CD4-positive, alpha-beta memory T cell (primary cell): ENCODE data around the gene MCM3AP. TPM values are rescaled to one million over a fixed set of nuclear protein-coding genes. Genes with fewer than 3 reads are reported as not detected.

ENCODE experiments used
- CTCF ChIA-PET: fragments of 350-600 bp; sonication (Branson Sonifier 250); formaldehyde crosslinking; loops from one replicate; lab custom pipeline; 2021; ENCODE audit warnings: inconsistent platforms; ENCODE audit not compliant: partially characterized antibody; lab: Charles Lee
- POLR2A ChIA-PET: fragments of 350-600 bp; sonication (Branson Sonifier 250); formaldehyde crosslinking; loops from one replicate; lab custom pipeline; 2021; ENCODE audit not compliant: partially characterized antibody; lab: Charles Lee
- DNase-seq, 5 donors: peaks; one replicate each; pipeline versions ENCODE4 v3.0.0 to v3.0.0-alpha.2; 2020 to 2022; ENCODE audit warnings: mixed read lengths in 1 of 5
- H3K27ac ChIP-seq: one replicate; pipeline ENCODE4 v1.7.0; 2013; ENCODE audit warnings: low read depth, low read length
- H3K27me3 ChIP-seq: 2 replicates; pipeline ENCODE4 v1.7.0; 2013; ENCODE audit warnings: mild to moderate bottlenecking, low read length, moderate library complexity; ENCODE audit not compliant: insufficient read depth
- H3K36me3 ChIP-seq: 2 replicates; pipeline ENCODE4 v1.7.0; 2013; ENCODE audit warnings: mild to moderate bottlenecking, low read length, moderate library complexity; ENCODE audit not compliant: insufficient read depth
- H3K4me1 ChIP-seq: 2 replicates; pipeline ENCODE4 v1.7.0; 2013; ENCODE audit warnings: mild to moderate bottlenecking, low read length, moderate library complexity; ENCODE audit not compliant: insufficient read depth
- H3K4me3 ChIP-seq, 2 donors: one replicate each; pipeline ENCODE4 v1.7.0; 2013; ENCODE audit warnings: low read length in 2 of 2, mild to moderate bottlenecking in 1 of 2
- H3K9me3 ChIP-seq, 2 donors: one replicate each; pipeline ENCODE4 v1.7.0; 2013; ENCODE audit warnings: low read length in 2 of 2, control low read depth in 1 of 2; ENCODE audit not compliant: control insufficient read depth in 1 of 2
- H3K27ac Mint-ChIP-seq, 7 donors: one replicate each; pipeline ENCODE4 v1.8.0; 2020 to 2021; ENCODE audit warnings: mixed read lengths in 7 of 7, mild to moderate bottlenecking in 6 of 7, inconsistent platforms in 3 of 7, moderate library complexity in 3 of 7
- H3K27me3 Mint-ChIP-seq, 2 donors: one replicate each; pipeline ENCODE4 v1.8.0; 2020 to 2021; ENCODE audit warnings: mixed read lengths in 2 of 2
- H3K36me3 Mint-ChIP-seq, 2 donors: one replicate each; pipeline ENCODE4 v1.8.0; 2020 to 2021; ENCODE audit warnings: mixed read lengths in 2 of 2, inconsistent platforms in 1 of 2, mild to moderate bottlenecking in 1 of 2
- H3K4me1 Mint-ChIP-seq, 4 donors: one replicate each; pipeline ENCODE4 v1.8.0; 2020 to 2021; ENCODE audit warnings: mixed read lengths in 4 of 4, mild to moderate bottlenecking in 1 of 4
- H3K4me3 Mint-ChIP-seq, 8 donors: one replicate each; pipeline ENCODE4 v1.8.0; 2020 to 2021; ENCODE audit warnings: mixed read lengths in 8 of 8, mild to moderate bottlenecking in 7 of 8, moderate library complexity in 6 of 8, inconsistent platforms in 3 of 8
- H3K9me3 Mint-ChIP-seq, 8 donors: one replicate each; pipeline ENCODE4 v1.8.0; 2020 to 2021; ENCODE audit warnings: mixed read lengths in 8 of 8, mild to moderate bottlenecking in 5 of 8, inconsistent platforms in 3 of 8, moderate library complexity in 1 of 8
- intact Hi-C: fragments of 100-400 bp; cut with micrococcal nuclease; formaldehyde crosslinking; loops from one replicate; pipeline ENCODE4 v1.15.1; 2023
- polyA plus RNA-seq, 2 donors: library from polyadenylated mRNA; unstranded; fragments of 300-500 nt; fragmentation: Illumina TruSeq; gene quantifications; one replicate each; pipeline ENCODE4 v1.2.3, GENCODE V29; 2021
- total RNA-seq, 2 experiments: library from RNA; stranded (reverse); gene quantifications; one replicate each; pipeline ENCODE4 v1.2.3, GENCODE V29; 2021

The MCM3AP gene
- total and polyA plus RNA-seq, 4 experiments from 2014 or later: 14.9 to 168 (median 100) TPM

DNA sequence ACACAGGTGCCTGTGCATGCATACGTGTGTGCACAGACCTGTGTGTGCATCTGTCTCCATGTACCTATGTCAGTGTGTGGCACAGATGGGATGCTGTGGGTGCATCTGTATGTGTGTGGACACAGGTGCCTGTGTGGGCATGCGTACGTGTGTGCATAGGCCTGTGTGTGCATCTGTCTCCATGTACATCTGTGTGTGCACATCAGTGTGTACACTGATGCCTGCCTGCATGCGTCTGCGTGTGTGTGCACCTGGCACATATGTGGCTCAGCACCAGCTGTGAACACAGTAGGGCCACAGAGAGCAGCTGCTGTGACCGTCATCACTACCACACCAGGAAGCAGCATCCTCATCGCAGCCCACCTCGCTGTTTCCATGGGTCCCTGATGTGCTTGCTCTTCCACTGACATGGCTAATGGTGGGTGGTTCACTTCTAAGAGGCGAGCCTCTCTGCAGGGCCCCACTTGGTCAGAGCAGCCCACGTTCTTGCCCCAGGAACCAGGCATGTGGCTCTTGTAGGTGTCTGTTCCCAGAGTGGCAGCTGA lies 91.5 kb downstream of the MCM3AP start:
- DNase-seq: no peak
- intact Hi-C loops: no loop called here
- Histone ChIP-seq H3K27me3 (no peaks in the 10 kb centered on the region), H3K27ac (no peak overlapping the region), H3K4me1 (no peaks in the 10 kb centered on the region), H3K4me3 (no peak overlapping the region), H3K36me3 (peaks cover 17% of the 10 kb centered on the region), H3K9me3 (no peaks in the 10 kb centered on the region)
- H3K27ac Mint-ChIP-seq: peak overlapping the region in 1 of 7 donors; percentile 69
- H3K27me3 Mint-ChIP-seq: no peaks in the 10 kb centered on the region
- peaks cover 0 to 3% (median 0%) of the 10 kb centered on the region in 8 donors for H3K9me3 Mint-ChIP-seq
- CTCF ChIA-PET: no interaction called here
- POLR2A ChIA-PET: no interaction called here
- no peak overlapping the region for H3K4me3 Mint-ChIP-seq
- no peaks in the 10 kb centered on the region for H3K4me1 Mint-ChIP-seq
- peaks cover 37 to 40% of the 10 kb centered on the region in 2 donors for H3K36me3 Mint-ChIP-seq

DNA sequence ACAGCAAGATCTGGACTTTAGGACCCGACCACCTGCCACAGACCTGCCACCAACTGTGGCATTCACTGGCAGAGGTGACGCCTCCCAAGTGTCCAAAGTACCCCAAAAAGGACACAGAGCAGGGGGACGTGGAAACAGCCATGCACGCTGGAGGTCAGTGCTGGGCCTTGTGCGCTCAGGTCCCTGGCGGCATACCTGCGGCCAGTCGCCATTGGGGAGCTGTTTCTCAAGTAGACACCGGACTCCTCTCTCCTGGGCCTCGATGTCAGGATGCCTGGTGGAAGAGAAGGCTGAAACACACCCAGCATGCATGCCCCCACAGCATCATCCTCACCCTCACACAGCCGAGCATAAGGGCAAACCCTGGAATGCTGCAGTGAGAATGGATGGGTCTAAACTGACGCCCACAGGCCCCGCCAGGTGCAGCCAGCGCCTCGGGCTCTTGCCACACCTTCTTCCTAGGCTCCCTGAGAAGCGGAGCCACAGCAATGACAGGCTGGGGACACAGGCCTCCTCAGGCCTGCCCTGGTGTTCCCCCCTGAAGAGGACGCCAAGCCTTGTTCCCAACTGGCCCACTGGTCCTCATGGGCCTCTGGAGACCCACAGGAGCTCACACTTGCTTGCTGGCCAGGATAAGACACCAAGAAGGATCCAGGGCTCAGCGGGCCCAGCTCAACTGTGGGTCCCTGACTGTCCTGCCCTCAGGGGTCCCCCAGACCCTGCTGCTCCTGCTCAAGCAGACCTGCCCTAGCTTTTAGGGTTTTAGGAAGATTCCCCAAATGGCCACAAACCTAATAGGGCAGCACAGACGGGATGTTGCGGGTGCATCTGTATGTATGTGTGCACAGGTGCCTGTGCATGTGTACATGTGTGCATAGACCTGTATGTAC lies 93.5 kb downstream of the MCM3AP start:
- Mint-ChIP-seq H3K36me3 (peaks cover 21 to 24% of the 10 kb centered on the region in 2 donors), H3K9me3 (peaks cover 0 to 2% (median 0%) of the 10 kb centered on the region in 8 donors), H3K4me3 (no peak overlapping the region), H3K27ac (no peak overlapping the region), H3K4me1 (no peaks in the 10 kb centered on the region), H3K27me3 (no peaks in the 10 kb centered on the region)
- H3K9me3 ChIP-seq: no peaks in the 10 kb centered on the region
- H3K4me1 ChIP-seq: no peaks in the 10 kb centered on the region
- CTCF ChIA-PET: interaction anchor here (1.4 kb wide), 1 partner anchor 218 kb away, joined by 4 read pairs; no protein-coding TSS in a partner anchor
- POLR2A ChIA-PET: no interaction called here
- intact Hi-C loops: no loop called here
- no peaks in the 10 kb centered on the region for H3K27me3 ChIP-seq
- no peak for DNase-seq
- H3K36me3 ChIP-seq: peaks cover 17% of the 10 kb centered on the region
- no peak overlapping the region for H3K27ac ChIP-seq
- no peak overlapping the region for H3K4me3 ChIP-seq

DNA sequence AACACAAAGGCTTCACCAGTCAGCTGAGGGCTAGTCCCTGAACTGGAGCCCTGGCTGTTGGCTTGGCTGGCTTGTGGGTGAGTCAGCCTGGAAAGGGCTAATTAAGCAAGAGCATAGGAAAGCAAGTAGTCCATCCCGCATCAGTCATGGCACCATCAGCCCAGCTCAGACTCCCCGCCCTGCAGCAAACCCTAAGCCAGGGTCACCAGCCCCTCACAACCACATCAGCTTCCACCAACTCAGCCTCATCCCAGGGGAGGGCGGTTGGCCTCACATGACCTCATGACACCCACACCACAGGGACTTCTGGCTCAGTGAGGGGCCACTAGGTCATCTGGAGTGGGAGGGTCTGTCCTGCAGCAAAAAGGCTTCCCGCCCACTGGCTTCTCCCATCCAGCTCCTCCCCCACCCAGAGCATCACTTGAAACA lies 94.1 kb downstream of the MCM3AP start:
- H3K27me3 ChIP-seq: no peaks in the 10 kb centered on the region
- ChIA-PET CTCF (interaction anchor here (1.4 to 2.0 kb wide), 2 partner anchors 48 to 218 kb away, joined by 4 to 6 read pairs; no protein-coding TSS in a partner anchor), POLR2A (no interaction called here)
- peaks cover 17% of the 10 kb centered on the region for H3K36me3 ChIP-seq
- H3K27ac ChIP-seq: no peak overlapping the region
- no peak overlapping the region for H3K4me3 ChIP-seq
- Mint-ChIP-seq H3K9me3 (peaks cover 0 to 2% (median 0%) of the 10 kb centered on the region in 8 donors), H3K27me3 (no peaks in the 10 kb centered on the region), H3K36me3 (peaks cover 15 to 18% of the 10 kb centered on the region in 2 donors), H3K27ac (no peak overlapping the region), H3K4me3 (no peak overlapping the region), H3K4me1 (no peaks in the 10 kb centered on the region)
- intact Hi-C loops: no loop called here
- H3K9me3 ChIP-seq: no peaks in the 10 kb centered on the region
- DNase-seq: no peak
- H3K4me1 ChIP-seq: no peaks in the 10 kb centered on the region

DNA sequence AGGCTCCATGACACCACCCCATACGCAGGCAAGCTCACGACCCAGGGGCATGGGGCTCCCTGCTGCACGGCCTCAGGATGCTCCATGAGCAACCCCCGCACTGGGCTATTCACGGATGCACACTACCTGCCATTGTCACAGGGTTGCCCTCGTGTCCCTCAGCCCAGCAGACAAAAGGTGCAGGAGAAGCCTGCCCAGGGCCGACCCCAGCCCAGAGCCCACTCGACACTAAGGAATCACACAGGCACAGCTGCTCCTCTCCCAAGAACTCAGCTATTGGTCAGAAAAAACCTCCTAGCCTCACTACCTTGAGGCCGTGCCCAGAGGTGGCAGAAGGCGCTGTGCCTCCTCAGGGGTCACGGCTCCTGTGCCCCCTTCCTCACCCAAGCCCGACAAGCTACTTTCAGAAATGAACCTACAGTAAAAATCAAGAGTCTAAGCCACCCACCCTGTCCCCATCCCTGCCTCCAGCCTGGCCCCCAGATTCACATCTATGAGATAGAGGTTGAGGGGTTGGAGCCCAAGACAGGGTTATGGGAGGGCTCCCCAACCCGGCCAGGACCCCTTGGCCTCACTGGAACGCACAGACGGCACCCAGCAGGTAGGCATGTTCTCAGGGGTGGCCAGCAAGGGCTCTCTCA lies 94.8 kb downstream of the MCM3AP start:
- H3K4me1 ChIP-seq: no peaks in the 10 kb centered on the region
- no peak overlapping the region for H3K27ac ChIP-seq
- no peak overlapping the region for H3K4me3 Mint-ChIP-seq
- no peak for DNase-seq
- intact Hi-C loops: no loop called here
- H3K27ac Mint-ChIP-seq: peak overlapping the region in 1 of 7 donors; percentile 18
- no peaks in the 10 kb centered on the region for H3K9me3 ChIP-seq
- ChIA-PET CTCF (interaction anchor here (1.4 to 2.0 kb wide), 2 partner anchors 48 to 217 kb away, joined by 4 to 6 read pairs; no protein-coding TSS in a partner anchor), POLR2A (no interaction called here)
- H3K27me3 Mint-ChIP-seq: no peaks in the 10 kb centered on the region
- peaks cover 14 to 17% of the 10 kb centered on the region in 2 donors for H3K36me3 Mint-ChIP-seq
- peaks cover 0 to under 1% (median under 1%) of the 10 kb centered on the region in 4 donors for H3K4me1 Mint-ChIP-seq
- no peaks in the 10 kb centered on the region for H3K27me3 ChIP-seq
- H3K4me3 ChIP-seq: no peak overlapping the region
- H3K9me3 Mint-ChIP-seq: no peaks in the 10 kb centered on the region
- peaks cover 16% of the 10 kb centered on the region for H3K36me3 ChIP-seq

DNA sequence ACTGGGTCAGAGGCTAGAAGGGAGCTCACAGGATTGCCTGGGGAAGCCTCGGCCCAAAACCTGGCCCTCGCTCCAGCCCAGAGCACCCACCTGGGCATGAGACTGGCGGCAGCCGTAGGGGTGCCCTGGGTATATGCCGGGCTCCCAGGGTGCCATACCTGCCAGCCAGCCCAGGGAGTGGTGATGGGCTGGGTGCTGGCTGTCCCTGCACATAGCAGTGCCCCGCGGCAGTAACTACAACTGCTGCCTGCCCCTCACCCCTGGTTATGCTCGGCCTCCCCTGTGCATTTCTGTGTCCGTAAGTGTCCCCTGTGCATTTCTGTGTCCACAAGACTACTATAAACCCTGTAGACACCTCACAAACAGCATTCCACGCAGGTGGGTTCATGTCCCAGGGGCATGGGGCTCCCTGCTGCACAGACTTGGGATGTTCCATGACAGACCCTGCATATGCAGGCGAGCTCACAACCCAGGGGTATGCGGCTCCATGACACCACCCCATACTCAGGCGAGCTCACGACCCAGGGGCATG lies 95.4 kb downstream of the MCM3AP start:
- Mint-ChIP-seq H3K9me3 (no peaks in the 10 kb centered on the region), H3K36me3 (peaks cover 11 to 13% of the 10 kb centered on the region in 2 donors), H3K27ac (no peak overlapping the region), H3K4me1 (peaks cover under 1 to 6% (median 3%) of the 10 kb centered on the region in 4 donors), H3K27me3 (peaks cover under 1 to 2% of the 10 kb centered on the region in 2 donors), H3K4me3 (no peak overlapping the region)
- Histone ChIP-seq H3K9me3 (no peaks in the 10 kb centered on the region), H3K4me3 (no peak overlapping the region), H3K36me3 (peaks cover 11% of the 10 kb centered on the region), H3K27ac (no peak overlapping the region), H3K4me1 (no peaks in the 10 kb centered on the region), H3K27me3 (no peaks in the 10 kb centered on the region)
- CTCF ChIA-PET: interaction anchor here (1.4 to 2.0 kb wide), 2 partner anchors 47 to 216 kb away, joined by 4 to 6 read pairs; no protein-coding TSS in a partner anchor
- intact Hi-C loops: loop anchor here (5.0 kb wide), 1 partner anchor 37 kb away; the partner anchor contains the start of gene LSS
- DNase-seq: no peak
- POLR2A ChIA-PET: no interaction called here

DNA sequence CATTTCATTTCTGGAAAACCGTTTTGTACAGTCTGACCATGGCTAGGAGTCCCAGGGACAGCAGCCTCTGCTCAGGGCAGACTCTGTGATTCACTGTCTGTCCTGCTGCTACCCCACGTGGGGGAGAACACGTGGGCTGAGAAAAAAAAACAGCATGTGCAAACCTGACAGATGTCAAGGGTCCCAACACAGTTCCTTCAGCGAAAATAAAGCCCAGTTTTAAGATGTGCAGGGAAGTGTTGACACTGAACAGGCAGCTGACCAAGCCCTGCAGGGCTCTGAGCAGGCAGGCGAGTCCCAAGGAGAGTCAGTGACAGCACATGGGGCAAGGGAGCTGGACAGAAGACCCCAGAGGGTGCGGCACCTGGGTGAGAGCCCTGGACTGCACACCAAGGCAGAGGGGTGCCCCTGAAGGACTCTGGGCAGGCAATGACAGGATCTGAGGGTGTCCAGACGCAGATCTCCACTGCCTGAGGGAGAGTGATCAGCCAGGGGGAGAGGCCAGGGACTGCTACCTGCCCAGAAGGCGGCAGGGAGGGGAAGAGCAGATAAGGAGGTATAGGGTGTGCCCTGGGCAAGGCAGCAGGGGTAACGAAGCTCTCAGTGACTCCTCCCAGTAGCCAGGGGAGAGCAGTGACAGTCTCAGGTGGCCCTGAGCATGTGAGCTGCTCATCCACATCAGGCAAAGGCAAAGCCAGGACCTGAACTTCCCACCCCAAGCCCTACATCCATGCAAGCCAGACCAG lies 96.0 kb downstream of the MCM3AP start:
- peak overlapping the region in 1 of 7 donors; percentile 36 for H3K27ac Mint-ChIP-seq
- POLR2A ChIA-PET: no interaction called here
- Histone ChIP-seq H3K36me3 (peaks cover 10% of the 10 kb centered on the region), H3K27ac (no peak overlapping the region), H3K27me3 (no peaks in the 10 kb centered on the region), H3K4me3 (no peak overlapping the region), H3K4me1 (peaks cover 5% of the 10 kb centered on the region), H3K9me3 (no peaks in the 10 kb centered on the region)
- intact Hi-C loops: loop anchor here (5.0 kb wide), 1 partner anchor 38 kb away; the partner anchor contains the start of gene LSS
- H3K27me3 Mint-ChIP-seq: peaks cover 2 to 3% of the 10 kb centered on the region in 2 donors
- peaks cover 1 to 11% (median 6%) of the 10 kb centered on the region in 4 donors for H3K4me1 Mint-ChIP-seq
- CTCF ChIA-PET: interaction anchor here (2.0 kb wide), 1 partner anchor 46 kb away, joined by 6 read pairs; no protein-coding TSS in a partner anchor
- no peaks in the 10 kb centered on the region for H3K9me3 Mint-ChIP-seq
- H3K4me3 Mint-ChIP-seq: no peak overlapping the region
- DNase-seq: no peak
- peaks cover 9 to 11% of the 10 kb centered on the region in 2 donors for H3K36me3 Mint-ChIP-seq
